Stimulated activated CD4-positive, alpha-beta T cell treated with anti-CD3 and anti-CD28 coated beads, Interleukin-2, amount 100 ng/mL, for 24 hours (primary cell): ENCODE data around the gene BCAR3.

Experiments used
- DNase-seq, 2 donors: peaks; one replicate each; pipeline ENCODE4 v3.0.0-alpha.2; 2020

The BCAR3 gene

DNA sequence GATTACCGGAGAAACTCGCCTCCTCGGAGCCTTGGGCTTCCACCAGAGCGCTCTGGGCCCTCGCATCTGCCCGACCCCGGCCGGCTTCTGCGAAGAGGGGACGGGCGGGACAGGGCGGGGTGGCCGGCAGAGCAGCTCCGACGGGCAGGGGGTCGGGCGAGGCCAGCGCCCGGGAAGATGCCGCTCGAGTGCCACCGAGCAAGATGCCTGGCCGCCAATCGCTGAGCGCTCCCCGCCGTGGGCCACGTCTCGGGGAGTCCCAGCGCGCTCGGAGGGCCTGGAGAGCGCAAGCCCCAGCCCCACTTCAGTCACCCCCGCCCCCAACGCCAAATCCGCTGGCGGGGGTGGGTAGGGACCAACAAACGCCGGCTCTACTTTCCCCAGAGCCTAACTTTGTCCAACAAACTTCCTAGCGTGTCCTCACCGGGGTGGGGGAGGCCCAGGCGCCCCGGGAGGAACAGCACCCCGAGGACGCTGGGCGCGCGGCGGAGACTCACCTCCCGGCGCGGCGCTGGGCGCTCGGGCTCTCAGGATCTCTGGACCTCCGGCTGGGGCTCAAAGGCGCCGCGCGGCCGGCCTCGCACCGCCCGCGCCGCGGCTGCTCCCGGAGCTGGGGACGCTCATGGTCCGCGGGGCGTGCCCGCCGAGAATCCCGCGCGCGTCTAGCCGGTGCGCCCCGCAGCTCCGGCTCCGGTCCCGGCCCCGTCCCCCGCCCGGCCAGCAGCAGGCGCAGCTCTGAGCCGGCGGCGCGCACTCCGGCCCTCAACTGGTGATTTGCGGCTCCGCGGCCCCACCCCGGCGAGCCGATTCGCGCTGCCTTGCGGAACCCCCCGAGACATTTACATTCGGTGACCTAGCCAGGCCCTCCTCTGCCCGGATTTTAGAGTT, at the start of gene BCAR3:
Gene BCAR3 (minus strand): TSS at position 737 of the 888 bp plus-strand sequence. CDS start 6,907 bp downstream, outside the sequence.
- DNase-seq = peak in 1 of 2 donors; percentile 56

DNA sequence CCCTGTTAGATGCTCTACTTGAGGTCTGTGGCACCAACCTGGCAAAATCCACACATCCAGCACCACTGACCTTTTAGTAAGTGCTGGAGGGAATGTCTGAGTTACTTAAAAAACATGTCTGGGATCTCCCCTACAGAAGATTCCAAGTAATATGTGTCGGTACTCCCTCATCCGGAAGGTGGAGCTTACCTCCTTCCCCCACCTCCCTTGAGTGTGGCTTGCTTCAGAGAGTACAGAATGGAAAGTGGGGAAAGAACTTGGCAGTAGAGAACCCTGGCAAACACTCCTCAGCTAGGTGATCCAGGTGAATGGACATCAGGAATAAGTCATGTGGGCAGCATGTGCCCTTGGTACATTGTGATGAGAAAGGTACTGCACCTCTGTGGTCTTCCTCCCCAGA, 49.0 kb upstream of the BCAR3 start:
- no peak for DNase-seq

- DNase-seq = no peak
These were observed 48.3 kb upstream of the BCAR3 start for GRCh38 chr1:93729906-93730305.

GRCh38 chr1:93729502-93729901, 47.9 kb upstream of the BCAR3 start:
- no peak for DNase-seq

DNA sequence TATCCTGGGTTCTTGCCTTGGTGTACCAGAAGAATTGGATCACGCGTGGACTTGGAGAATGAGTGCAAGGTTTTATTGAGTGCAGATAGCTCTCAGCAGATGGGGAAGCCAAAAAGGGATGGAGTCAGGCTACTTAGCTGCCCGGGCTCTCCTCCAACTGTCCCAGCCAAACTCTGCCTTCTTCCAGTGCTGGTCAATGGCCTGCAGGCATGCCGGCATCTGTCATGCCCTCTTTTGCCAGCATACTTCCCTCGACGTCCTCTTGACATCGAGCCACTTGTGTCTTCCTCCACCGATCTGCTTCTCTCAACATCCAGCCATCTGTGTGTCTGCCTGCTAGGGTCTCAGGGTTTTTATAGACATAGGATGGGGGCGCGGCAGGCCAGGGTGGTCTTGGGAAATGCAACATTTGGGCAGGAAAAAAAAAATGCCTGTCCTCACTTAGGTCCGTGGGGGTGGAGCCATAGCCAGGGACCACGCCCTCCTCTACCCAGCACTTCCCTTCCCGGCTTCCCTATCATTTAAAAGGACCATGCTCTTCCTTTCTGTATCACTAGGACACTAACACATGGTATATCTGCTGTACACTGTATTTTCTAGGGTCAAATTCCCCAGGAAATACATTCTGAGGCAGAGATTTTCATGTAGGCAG, 47.0 kb upstream of the BCAR3 start:
- DNase-seq = no peak

DNA sequence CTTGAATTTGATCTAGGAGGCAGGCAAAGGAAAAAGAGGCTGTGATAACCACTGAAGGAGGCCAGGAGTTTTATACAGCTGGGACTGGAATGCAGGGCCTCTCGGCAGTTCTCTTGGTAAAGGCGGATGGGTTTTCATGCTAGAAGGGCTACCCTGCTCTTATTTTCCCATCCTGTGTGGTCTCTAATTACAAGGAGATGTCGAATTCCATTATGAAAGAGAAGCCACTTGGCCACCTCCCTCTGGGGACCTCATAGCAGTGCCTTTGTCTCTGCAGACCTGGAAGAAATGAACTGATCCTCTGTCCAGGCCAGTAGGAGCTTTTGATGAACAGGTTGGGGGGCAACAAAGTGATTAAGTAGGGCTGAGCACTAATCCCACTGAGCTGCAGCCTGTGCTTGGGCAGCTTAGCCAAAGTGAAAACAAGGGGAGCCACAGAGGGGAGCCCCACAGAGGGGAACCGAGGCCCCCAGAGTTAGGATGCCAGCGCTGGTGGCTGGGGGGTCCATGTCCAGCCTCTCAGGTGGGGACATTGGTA, 42.2 kb upstream of the BCAR3 start:
- DNase-seq = no peak

GRCh38 chr1:93723110-93723509, 41.5 kb upstream of the BCAR3 start:
- no peak for DNase-seq

GRCh38 chr1:93722081-93723031, 40.7 kb upstream of the BCAR3 start:
- no peak for DNase-seq

DNA sequence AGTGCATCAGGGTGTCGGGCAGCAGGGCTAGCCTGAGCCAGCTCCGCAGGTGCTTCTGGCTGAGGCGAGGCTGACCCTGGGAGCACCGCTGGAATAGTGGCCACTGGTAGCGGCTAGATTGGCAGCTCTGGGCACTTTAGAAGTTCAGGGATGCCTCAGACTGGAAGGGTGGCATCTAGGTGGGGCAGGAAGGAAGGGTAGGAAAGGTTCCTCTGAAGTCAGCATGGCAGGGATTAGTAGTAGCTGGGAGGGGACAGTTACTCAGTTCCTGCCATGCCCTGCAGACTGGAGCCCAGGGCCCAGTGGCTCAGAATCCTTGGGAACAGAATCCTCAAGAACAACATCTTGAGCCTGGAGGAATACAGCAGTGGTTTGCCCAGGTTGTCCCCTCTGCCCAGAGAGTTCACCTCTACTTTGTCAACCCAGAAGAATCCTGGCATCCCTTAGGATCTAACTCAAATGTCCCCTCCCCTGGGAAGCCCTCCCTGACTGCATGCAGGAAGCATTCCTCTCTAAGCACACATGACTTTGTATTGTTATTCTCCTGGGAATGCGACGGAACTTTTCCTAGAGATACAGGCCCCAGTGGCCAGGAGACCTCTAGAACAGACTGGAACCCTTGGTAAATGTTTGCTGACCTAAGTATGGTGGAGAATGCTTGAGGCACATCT, 39.5 kb upstream of the BCAR3 start:
- DNase-seq = no peak

- DNase-seq = no peak
These were observed 36.0 kb upstream of the BCAR3 start for GRCh38 chr1:93717640-93718039.

- peak in 1 of 2 donors; percentile 45 for DNase-seq
These were observed 35.3 kb upstream of the BCAR3 start for GRCh38 chr1:93716941-93717368.

GRCh38 chr1:93716163-93716562, 34.5 kb upstream of the BCAR3 start:
- no peak for DNase-seq

GRCh38 chr1:93715529-93716126, 34.0 kb upstream of the BCAR3 start:
- peak in 1 of 2 donors; percentile 41 for DNase-seq

GRCh38 chr1:93714356-93714755, 32.7 kb upstream of the BCAR3 start:
- no peak for DNase-seq

GRCh38 chr1:93713341-93713740, 31.7 kb upstream of the BCAR3 start:
- no peak for DNase-seq

DNA sequence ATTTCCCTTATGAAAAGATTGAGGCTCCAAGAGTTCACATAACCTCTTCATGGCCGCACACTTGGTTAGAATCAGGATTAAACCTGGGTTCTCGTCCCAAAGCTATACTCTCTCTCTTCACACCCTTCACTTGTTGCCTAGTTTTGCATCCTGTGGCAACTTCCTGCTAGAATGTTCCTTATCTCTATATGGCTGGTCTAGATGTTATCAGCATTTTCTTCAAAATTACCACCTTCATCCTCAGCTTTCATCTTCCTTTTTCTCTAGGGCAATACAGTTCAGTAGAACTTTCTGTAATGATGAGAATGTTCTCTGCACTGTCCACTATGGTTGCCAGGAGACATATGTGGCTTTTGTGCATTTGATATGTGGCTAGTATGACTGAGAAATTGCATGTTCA, 31.1 kb upstream of the BCAR3 start:
- DNase-seq = no peak

GRCh38 chr1:93710499-93711453, 29.1 kb upstream of the BCAR3 start:
- DNase-seq = no peak

DNA sequence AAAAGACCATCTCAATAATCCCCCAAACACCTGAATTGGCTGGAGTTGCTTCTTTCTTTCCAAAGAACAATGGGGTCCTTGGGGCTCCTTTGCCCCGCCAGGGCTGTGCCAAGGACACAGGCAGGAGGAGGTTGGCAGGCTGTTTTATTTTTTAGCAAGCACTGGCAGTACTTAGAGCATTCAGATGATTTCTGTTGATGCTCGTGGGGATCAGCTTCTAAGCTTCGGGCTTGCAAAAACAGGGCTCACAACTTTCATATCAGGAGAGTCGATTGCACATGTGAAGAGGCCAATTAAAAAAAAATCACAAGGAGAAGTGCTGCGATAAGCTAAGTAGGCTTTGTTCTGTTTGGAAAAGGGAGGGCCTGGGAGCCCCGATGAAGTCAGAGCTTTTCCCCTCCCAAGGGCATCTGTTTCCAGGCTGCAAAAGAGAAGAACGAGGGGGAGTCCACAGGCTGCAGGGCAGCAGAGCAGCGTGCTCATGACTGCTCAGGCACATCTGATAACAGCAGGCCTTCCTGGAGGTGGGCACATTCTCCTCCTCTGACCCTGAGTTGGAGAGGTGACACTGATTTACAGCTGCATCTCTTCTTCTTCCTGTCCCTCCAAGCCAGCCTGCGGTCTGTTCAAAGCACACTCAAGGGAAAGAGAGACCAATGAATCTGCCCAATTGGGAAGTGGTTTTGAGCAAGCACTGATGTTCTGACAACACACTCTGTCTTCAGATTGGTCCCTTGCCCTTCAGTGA, 27.3 kb upstream of the BCAR3 start:
- DNase-seq = no peak

DNA sequence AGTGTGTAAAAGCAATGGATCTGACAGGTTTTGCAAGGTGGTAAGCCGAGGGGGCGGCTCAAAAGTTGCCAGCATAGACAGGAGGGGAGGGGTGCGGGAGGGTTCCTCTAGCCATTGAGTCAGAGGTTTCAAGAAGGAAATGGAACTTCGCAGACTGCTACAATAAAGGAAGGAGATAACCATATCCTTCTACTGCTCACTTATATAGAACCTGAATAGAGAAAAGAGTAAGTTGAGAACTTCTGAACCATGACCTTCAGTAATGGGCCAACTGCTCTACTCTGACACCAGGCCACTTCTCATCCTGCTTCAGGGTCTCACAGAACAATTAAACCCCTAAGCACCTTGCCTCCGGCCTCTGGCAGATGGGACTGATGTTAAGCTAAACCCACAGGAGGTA, 26.3 kb upstream of the BCAR3 start:
- DNase-seq = peak; percentile 46 to 67
